GM12872 (cell line): ENCODE data around the gene EXD2.

Experiments
- CTCF ChIP-seq: IDR thresholded peaks from 3 replicates; pipeline ENCODE4 v1.5.1; 2011; ENCODE audit warnings: low read depth, mild to moderate bottlenecking, low read length, moderate library complexity; ENCODE audit not compliant: insufficient read depth

Gene EXD2

DNA sequence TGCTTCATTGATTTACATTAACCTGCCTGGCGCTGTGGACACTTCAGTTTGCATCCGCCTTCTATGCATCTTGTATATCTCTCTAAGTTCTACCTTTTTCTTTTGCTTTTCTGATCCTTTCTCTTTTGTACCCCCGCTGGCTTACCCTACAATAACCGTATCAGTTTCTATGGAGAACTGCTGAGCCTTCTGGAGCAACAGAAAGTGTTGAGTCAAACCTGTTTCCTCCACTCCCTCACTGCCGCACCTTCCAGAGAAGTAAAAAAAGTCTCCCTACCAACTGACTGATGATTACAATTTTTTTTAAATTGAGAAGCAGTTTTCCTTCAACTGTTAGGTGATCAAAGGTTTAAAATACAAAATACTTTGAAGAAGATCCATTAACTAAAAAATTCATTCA, 17.4 kb downstream of the EXD2 start:
- TF ChIP-seq CTCF = no peak

DNA sequence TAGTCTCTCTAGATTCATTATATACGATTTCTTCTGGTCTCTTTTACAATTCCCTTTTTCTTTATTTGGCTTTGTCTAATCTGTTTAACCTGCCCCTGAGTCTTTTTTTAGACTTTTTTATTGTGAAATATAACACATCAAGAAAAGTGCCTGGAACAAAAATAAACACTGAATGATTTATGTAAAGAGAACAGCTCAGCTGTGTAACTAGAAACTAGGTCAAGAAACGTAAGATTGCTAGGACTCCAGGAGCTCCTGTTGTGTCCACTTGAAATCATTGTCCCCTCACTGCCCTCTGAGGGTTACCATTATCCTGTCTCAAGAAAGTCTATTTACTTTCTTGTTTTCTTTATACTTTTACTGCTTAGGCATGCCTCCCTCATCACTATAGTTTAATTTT, 23.1 kb downstream of the EXD2 start:
- no peak for TF ChIP-seq CTCF

GRCh38 chr14:69224946-69225345, 33.6 kb downstream of the EXD2 start:
- TF ChIP-seq CTCF = no peak

DNA sequence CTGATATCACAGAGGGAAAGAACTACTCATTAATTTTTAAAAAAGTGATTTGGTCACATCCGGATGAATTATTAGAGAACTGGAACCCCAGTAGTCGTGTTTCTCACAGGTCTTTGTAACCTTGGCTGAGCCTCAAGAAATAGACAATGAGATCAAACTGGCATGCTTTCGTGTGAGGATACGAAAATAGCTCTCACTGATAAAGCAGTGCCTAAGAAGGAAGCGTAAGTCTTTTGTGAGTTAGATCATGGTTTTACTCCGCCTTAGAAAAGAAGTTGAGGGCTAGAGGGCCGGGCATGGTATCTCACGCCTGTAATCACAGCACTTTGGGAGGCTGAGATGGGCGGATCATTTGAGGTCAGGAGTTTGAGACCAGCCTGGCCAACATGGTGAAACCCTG, 34.9 kb downstream of the EXD2 start:
- TF ChIP-seq CTCF = no peak

- TF ChIP-seq CTCF = no peak
Measured at GRCh38 chr14:69226736-69227135, 35.4 kb downstream of the EXD2 start.

GRCh38 chr14:69231486-69231885, 40.2 kb downstream of the EXD2 start:
- no peak for TF ChIP-seq CTCF

DNA sequence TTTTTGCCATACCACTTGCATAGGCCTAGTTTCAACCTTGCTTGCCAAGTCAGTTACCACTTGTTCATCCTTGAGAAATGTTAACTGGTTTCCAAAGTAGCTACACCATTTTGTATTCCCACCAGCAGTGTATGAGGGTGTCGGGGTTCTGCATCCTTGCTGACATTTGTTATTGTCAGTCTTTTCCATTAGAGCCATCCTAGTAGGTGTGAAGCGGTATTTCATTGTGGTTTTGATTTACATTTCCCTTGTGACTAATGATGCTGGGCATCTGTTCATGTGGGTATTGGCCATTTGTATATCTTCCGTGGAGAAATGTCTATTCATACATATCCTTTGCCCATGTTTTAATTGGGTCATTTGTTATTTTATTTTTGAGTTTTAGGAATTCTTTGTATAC, 41.1 kb downstream of the EXD2 start:
- no peak for TF ChIP-seq CTCF

- no peak for TF ChIP-seq CTCF
Measured at GRCh38 chr14:69234106-69234505, 42.8 kb downstream of the EXD2 start.
